GM18498 (cell line): ENCODE data around the gene SLC26A8.
"Not testable (repeated sequence)": the region's sequence is repeated elsewhere in the genome, so short reads cannot be mapped to it uniquely, and the experiment has no call there.

Experiments
- ATAC-seq: cut with Tn5 transposase; IDR thresholded peaks from one replicate; pipeline ENCODE4 v1.9.1; 2021; ENCODE audit warnings: mild to moderate bottlenecking, moderate library complexity; ENCODE audit not compliant: unreplicated experiment

SLC26A8 gene

DNA sequence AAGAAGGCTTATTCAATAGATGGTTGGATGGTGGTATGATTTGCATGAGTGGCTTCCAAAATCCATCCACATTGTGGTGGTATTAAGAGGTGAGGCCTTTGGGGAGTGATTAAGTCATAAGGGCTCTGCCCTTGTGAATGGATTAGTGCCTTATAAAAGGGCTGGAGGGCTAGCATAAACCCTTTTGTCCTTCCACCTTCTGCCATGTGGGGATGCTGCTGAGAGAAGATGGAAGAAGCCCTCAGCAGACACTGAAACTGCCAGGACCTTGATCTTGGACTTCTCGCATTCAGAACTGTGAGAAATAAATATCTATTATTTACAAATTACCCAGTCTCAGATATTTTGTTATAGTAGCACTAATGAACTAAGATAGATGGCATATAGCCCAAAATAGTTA, 75.7 kb downstream of the SLC26A8 start:
- ATAC-seq: no peak

- ATAC-seq: no peak
These were observed 78.8 kb downstream of the SLC26A8 start for GRCh38 chr6:35945650-35946025.

DNA sequence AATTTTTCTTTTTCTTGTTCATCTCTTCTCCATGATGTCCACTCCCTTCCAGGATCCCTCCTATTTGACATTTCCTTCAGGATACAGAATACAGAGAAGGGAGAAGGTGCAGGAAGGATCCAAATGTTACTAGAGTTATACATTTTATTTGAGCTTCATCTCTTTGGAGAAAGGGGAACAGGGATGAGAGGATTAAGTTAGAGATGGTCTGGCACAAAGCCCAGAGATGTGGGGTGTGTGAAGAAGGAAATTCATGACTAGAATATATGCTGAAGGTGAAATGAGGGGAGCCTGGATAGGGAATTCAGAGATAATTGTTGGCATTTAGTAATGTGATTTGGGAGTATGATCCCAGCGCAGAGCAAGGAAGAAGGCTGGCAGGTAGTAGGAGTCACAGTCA, 81.1 kb downstream of the SLC26A8 start:
- no peak for ATAC-seq

GRCh38 chr6:35942355-35942754, 82.1 kb downstream of the SLC26A8 start:
- ATAC-seq: no peak

DNA sequence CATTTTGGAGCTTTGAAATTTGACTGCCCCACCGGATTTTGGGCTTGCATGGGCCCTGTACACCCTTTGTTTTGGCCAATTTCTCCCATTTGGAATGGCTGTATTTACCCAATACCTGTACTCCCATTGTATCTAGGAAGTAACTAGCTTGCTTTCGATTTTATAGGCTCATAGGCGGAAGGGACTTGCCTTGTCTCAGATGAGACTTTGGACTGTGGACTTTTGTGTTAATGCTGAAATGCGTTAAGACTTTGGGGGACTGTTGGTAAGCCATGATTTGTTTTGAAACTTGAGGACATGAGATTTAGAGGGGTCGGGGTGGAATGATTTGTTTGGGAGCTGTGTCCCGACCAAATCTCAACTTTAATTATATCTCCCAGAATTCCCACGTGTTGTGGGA, 83.3 kb downstream of the SLC26A8 start:
- not testable (repeated sequence) for ATAC-seq

GRCh38 chr6:35940014-35940413, 84.4 kb downstream of the SLC26A8 start:
- ATAC-seq: not testable (repeated sequence)

DNA sequence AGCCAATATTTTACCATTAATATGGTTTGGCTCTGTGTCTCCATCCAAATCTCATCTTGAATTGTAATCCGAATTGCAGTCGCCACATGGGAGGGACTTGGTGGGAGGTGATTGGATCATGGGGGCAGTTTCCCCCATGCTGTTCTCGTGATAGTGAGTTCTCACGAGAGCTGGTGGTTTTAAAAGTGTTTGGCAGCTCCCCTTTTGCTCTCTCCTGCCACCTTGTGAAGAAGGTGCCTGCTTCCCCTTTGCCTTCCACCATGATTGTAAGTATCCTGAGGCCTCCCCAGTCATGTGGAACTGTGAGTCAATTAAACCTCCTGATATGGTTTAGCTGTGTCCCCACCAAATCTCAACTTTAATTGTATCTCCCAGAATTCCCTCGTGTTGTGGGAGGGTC, 85.2 kb downstream of the SLC26A8 start:
- not testable (repeated sequence) for ATAC-seq

GRCh38 chr6:35936681-35937359, 87.6 kb downstream of the SLC26A8 start:
- no peak for ATAC-seq

GRCh38 chr6:35935469-35935868, 89.0 kb downstream of the SLC26A8 start:
- ATAC-seq: no peak

- ATAC-seq: no peak
These were observed 90.6 kb downstream of the SLC26A8 start for GRCh38 chr6:35933844-35934243.

DNA sequence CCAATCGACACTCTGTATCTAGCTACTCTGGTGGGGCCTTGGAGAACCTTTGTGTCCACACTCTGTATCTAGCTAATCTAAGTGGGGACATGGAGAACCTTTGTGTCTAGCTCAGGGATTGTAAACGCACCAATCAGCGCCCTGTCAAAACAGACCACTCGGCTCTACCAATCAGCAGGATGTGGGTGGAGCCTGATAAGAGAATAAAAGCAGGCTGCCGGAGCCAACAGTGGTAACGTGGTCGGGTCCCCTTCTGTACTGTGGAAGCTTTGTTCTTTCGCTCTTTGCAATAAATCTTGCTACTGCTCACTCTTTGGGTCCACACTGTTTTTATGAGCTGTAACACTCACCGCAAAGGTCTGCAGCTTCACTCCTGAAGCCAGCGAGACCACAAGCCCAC, 92.6 kb downstream of the SLC26A8 start:
- ATAC-seq: not testable (repeated sequence)

DNA sequence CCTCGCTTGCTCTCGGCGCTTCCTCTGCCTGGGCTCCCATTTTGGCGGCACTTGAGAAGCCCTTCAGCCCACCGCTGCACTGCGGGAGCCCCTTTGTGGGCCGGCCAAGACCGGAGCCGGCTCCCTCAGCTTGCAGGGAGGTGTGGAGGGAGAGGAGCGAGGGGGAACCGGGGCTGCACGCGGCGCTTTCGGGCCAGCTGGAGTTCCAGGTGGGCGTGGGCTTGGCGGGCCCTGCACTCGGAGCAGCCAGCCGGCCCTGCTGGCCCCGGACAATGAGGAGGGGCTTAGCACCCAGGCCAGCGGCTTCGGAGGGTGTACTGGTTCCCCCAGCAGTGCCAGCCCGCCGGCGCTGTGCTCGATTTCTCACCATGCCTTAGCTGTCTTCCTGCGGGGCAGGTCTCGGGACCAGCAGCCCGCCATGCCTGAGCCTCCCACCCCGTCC, 93.3 kb downstream of the SLC26A8 start:
- no peak for ATAC-seq

GRCh38 chr6:35929601-35930000, 94.8 kb downstream of the SLC26A8 start:
- ATAC-seq: no peak

GRCh38 chr6:35926509-35927215, 97.8 kb downstream of the SLC26A8 start:
- no peak for ATAC-seq

DNA sequence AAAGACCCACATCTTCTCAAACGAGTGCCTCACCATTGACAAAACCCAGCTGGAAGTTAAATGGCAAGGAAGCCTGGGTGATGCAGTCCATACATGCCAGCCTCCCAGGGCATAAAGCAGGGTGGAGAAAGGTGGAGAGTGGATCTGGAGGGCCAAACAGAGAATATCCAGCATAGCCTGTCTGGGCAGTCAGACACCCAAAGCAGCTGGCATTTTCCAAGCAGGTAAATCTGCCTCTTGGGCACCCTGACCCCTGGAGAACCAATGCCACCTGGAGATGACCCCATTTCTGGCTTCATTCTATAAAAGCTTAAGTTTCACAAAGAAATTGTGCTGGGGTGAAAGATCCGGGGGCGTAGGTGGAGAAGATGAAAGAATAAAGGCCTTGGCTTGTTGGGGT, 98.5 kb downstream of the SLC26A8 start:
- no peak for ATAC-seq

DNA sequence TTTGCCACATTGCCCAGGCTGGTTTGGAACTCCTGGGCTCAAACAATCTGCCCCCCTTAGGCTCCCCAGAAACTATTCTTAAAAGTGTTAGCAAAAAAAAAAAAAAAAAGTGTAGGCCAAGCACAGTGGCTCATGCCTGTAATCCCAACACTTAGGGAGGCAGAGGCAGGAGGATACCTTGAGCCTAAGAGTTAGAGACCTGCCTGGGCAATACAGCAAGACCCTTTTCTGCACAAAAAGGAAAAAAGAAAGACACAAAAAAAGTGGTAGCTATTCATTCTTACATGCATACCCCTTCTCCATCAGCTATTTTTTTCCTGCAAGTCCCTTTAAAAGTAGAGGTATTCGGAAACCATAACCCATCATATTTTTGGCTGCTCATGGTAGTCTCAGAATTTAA, 100.3 kb downstream of the SLC26A8 start:
- ATAC-seq: no peak

- no peak for ATAC-seq
These were observed 102.3 kb downstream of the SLC26A8 start for GRCh38 chr6:35922139-35922554.

DNA sequence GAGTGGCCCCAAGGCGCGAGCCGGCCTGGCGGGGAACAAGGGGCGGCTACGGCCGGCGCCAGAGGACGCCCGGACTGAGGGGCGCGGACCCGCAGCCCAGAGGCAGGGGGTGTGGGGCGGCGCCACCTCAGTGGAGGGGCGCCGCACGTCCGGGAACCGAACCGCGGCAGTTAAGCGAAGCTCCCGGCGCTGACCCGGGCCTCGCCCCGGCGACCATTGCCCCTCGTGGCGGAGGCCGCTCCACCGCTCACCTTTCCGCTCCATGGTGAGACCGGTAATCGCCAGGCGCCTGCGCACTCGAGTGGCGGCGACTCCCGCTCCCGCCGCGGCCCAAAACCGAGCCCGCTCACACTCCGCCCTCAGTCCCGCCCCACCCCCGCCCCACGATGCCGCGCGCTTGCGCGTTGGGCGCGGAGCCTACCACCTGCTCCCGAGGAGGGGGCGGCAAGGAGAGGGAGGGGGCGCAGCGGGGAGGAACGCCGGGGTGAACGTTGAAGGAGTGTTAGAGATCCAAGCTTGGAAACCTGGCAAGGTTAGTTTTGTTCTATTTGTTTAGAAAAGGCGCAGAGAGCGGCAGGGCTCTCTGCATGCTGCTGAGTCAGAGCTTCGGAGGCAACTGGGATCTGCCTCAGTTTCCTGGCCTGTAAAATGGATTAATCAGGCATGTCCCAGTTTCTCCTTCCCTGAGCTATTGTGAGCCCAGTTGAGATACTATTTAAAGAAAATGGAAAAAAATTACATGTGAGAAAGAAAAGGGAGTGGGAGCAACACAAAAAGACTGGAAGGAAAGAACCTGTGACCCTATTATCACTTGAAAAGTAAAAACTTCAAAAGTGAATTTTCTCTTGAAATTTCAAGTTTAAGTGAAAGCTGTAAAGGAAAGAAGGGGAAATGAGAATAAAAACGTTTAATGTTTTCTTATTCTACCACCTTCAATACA, 103.4 kb downstream of the SLC26A8 start, which contains the start of gene SRPK1:
Gene SRPK1, minus strand, starts transcription at position 306 of the 940 bp plus-strand sequence. Its CDS starts 42 bp downstream, at position 264.
- peak; percentile 81 for ATAC-seq

GRCh38 chr6:35919827-35920751, 104.4 kb downstream of the SLC26A8 start:
- peak; percentile 38 for ATAC-seq
